GM12878 (cell line): ENCODE results near the gene SIK3.

Source experiments
- CEBPB ChIP-seq, 2 experiments: fragments of 150-350 bp in 1 of 2; IDR thresholded peaks; 2 replicates each; pipeline ENCODE4 v1.6.1; 2012 to 2014; ENCODE audit warnings: low read depth in 2 of 2, low read length in 2 of 2, borderline replicate concordance in 1 of 2, inconsistent platforms in 1 of 2
- CTCF ChIP-seq, 3 experiments: IDR thresholded peaks in 2 of 3; conservative IDR thresholded peaks in 1 of 3; 2 replicates each; pipeline ENCODE4 v1.5.1; 2011; ENCODE audit warnings: low read depth in 3 of 3, low read length in 3 of 3, mild to moderate bottlenecking in 3 of 3, control low read depth in 2 of 3, moderate library complexity in 2 of 3, inconsistent platforms in 1 of 3, mixed read lengths in 1 of 3; ENCODE audit not compliant: control insufficient read depth in 2 of 3, insufficient read depth in 1 of 3; ENCODE audit errors: extremely low read depth in 1 of 3
- EP300 ChIP-seq, 2 experiments: fragments of 150-350 bp in 1 of 2; IDR thresholded peaks; 2 replicates each; pipeline ENCODE4 v1.6.1; 2011 to 2012; ENCODE audit warnings: low read depth in 2 of 2, low read length in 2 of 2, borderline replicate concordance in 1 of 2, improper control_type of control experiment in 1 of 2, inconsistent platforms in 1 of 2; ENCODE audit not compliant: control insufficient read depth in 1 of 2
- HDAC2 ChIP-seq: fragments of 200-600 bp; sonication (generic); IDR thresholded peaks from 2 replicates; pipeline ENCODE4 v1.6.1; 2017
- PRDM15 ChIP-seq: fragments of 450-650 bp; formaldehyde crosslinking; IDR thresholded peaks from 2 replicates; pipeline ENCODE4 v1.4.0; 2020; ENCODE audit warnings: mild to moderate bottlenecking, moderate library complexity
- SPI1 ChIP-seq: IDR thresholded peaks from 2 replicates; pipeline ENCODE4 v1.6.1; 2011; ENCODE audit warnings: low read depth, mild to moderate bottlenecking, low read length, moderate library complexity, borderline replicate concordance; ENCODE audit not compliant: insufficient read depth
- USF1 ChIP-seq: IDR thresholded peaks from 2 replicates; pipeline ENCODE4 v1.6.1; 2011; ENCODE audit warnings: borderline replicate concordance, low read depth, mild to moderate bottlenecking, moderate library complexity, mixed read lengths, low read length; ENCODE audit not compliant: insufficient read depth; ENCODE audit errors: extremely low read length
- ZBED1 ChIP-seq: IDR thresholded peaks from 2 replicates; pipeline ENCODE4 v1.6.1; 2016; ENCODE audit warnings: borderline replicate concordance
- ZNF24 ChIP-seq: fragments of 450-650 bp; IDR thresholded peaks from 2 replicates; pipeline ENCODE4 v1.6.1; 2017; ENCODE audit warnings: antibody characterized with exemption, mild to moderate bottlenecking

GRCh38 chr11:117100556-117100955 is 2.3 kb upstream of the SIK3 start:
- no peak for TF ChIP-seq ZNF24
- no peak for TF ChIP-seq SPI1
- TF ChIP-seq USF1 = no peak
- TF ChIP-seq HDAC2 = no peak
- no peak for TF ChIP-seq CTCF (IDR thresholded peaks at IDR 0.05 in 2 of 3, conservative IDR thresholded peaks at IDR 0.05 in 1 of 3; ENCODE audit: control insufficient read depth in 2 of 3, extremely low read depth in 1 of 3, insufficient read depth in 1 of 3, low read depth in 3 of 3, low read length in 3 of 3)
- no peak for TF ChIP-seq CEBPB (IDR thresholded peaks at IDR 0.05; ENCODE audit: borderline replicate concordance in 1 of 2, low read depth in 2 of 2, low read length in 2 of 2)
- TF ChIP-seq ZBED1 = no peak
- TF ChIP-seq PRDM15 = no peak
- no peak for TF ChIP-seq EP300 (IDR thresholded peaks at IDR 0.05; ENCODE audit: borderline replicate concordance in 1 of 2, control insufficient read depth in 1 of 2, low read depth in 2 of 2, low read length in 2 of 2)
